GM18870 (cell line): ENCODE measurements around the gene TBC1D25.

Source experiments
- ATAC-seq: cut with Tn5 transposase; IDR thresholded peaks from one replicate; pipeline ENCODE4 v1.9.1; 2021; ENCODE audit warnings: moderate library complexity; ENCODE audit not compliant: unreplicated experiment

The TBC1D25 gene

DNA sequence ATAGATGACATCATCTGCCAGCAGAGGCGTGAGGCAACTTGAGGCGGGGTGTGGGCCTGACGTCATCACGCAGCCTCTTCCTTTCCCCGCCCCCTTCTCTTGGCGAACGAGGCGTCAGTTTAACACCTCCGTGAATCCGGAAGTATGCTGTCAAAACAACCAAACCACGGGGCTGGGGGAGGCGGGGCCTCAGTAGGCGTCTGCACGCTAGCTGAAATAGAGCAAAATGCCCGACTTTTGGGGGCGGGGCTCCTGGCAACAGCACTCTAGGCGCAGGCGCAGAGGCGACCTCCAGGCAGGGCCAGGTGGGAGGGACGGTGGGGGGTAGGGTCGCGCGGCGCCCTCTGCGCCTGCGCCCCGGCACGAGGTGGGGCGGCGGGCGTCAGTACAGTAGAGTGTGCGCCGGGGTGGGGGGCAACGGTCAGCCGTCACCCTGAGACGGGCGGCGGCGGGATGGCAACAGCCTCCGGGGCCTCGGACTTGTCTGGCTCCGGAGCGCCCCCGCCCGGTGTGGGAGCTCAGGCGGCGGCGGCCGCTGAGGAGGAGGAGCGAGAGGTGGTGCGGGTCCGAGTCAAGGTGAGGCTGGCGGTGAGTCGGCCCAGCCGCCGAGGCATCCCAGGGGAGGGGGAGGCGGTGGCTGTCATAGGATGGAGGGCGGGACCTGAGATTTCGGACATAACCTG lies at the start of gene TBC1D25:
Gene TBC1D25 (plus strand): TSS at position 370 of the 683 bp plus-strand sequence. CDS start 84 bp downstream, at position 454.
- ATAC-seq: peak; percentile 58

DNA sequence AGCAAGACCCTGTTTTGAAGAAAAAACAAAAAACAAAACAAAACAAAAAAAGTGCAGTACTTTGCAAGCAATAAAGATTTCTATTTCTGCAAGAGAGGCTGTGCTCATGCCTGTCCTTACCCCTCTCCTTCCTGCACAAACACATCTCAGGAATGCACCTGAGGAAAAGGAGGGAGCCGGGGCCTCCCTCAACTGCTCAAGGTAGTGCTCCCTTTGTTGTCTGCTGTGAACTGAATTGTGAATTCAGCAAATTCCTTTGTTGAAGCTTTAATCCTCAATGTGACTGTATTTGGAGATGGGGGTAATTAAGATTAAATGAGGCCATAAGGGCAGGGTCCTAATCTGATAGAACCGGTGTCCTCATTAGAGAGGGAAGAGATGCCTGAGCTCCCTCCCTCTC lies 49.6 kb upstream of the TBC1D25 start:
- ATAC-seq: no peak

GRCh38 chrX:48490661-48491060 lies 48.9 kb upstream of the TBC1D25 start:
- no peak for ATAC-seq

DNA sequence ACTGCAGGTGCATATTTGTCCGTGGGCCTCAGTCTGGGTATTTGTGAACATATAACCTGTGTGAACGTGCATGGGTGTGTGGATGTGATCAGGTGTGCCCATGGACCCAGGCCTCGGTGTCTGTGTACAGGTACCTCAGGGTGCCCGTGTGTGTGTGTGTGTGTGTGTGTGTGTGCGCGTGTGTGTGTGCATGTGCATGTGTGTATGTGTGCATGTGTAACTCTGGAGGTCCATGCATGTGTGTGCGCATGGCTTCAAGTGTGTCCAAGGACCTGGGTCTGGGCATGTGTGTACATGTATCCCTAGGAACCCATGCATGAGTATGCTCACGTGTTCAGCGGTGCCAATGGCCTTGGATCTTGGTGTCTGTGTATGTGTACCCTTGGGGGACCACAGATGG lies 47.7 kb upstream of the TBC1D25 start:
- no peak for ATAC-seq

DNA sequence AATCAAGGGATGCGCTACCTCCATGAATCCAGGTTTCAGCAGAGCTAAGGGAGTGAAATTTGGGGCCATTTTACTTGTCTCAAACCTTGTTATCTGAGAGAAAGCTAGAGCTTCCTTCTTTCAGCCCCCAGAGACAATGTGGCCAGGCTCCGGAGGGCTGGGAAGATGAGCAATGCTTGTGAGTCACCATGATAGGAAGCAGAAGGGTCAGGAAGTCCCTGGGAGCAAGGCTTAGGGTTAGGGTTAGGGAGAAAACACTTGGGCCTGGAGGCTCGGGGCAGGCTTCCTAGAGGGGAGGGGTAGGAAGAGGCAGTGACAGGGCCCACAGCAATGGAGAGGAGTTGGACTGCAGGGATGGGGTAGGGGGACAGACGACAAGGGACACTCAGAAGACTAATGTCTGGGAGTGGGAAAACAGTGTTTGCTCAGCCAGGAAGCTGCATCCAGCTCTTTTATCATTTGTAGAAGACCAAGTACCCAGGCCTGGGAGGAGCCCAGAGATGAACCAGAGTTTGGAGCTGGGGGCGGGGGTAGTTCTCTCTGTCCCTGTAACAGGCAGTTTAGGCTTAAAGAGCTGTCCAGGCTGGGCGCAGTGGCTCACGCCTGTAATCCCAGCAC lies 47.1 kb upstream of the TBC1D25 start:
- ATAC-seq: no peak

DNA sequence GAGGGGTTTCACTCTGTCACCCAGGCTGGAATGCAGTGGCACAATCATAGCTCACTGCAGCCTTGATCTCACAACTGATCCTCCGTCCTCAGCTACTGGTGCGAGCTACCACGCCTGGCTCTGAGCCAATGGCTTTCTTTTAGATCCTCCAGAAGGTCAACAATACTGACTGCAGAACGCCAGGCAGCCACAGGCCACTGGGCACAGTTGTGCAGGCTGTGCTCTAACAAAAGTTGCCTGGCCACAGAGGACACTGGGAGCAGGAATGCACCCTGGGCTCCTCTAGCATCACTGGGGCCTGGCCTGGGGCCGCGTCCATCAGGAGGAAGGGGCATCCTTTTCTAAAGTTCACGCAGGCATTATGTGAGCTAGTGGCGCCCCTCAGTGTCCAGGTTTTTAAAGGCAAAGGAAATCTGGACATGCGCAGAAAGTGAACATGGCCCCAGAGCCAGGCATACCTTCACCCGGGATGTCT lies 45.6 kb upstream of the TBC1D25 start:
- ATAC-seq: no peak

GRCh38 chrX:48496660-48497059 lies 42.9 kb upstream of the TBC1D25 start:
- ATAC-seq: no peak

- ATAC-seq: no peak
These were observed 41.6 kb upstream of the TBC1D25 start for GRCh38 chrX:48497871-48498270.

GRCh38 chrX:48498374-48498809 lies 41.1 kb upstream of the TBC1D25 start:
- ATAC-seq: no peak

DNA sequence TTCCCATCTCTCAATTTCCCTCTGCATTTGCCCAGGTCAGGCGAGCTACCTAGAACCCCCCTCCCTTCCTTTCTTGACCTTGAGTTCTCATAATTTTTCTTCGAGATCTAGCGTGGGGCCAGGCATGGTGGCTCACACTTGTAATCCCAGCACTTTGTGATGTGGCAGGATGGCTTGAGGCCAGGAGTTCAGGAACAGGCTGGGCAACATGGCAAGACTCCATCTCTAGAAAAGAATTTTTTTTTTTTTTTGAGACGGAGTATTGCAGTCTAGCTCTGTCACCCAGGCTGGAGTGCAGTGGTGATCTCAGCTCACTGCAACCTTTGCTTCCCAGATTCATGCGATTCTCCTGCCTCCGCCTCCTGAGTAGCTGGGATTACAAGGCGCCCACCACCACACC lies 35.3 kb upstream of the TBC1D25 start:
- ATAC-seq: no peak

GRCh38 chrX:48505481-48505880 lies 34.0 kb upstream of the TBC1D25 start:
- no peak for ATAC-seq

GRCh38 chrX:48507246-48507645 lies 32.3 kb upstream of the TBC1D25 start:
- no peak for ATAC-seq

DNA sequence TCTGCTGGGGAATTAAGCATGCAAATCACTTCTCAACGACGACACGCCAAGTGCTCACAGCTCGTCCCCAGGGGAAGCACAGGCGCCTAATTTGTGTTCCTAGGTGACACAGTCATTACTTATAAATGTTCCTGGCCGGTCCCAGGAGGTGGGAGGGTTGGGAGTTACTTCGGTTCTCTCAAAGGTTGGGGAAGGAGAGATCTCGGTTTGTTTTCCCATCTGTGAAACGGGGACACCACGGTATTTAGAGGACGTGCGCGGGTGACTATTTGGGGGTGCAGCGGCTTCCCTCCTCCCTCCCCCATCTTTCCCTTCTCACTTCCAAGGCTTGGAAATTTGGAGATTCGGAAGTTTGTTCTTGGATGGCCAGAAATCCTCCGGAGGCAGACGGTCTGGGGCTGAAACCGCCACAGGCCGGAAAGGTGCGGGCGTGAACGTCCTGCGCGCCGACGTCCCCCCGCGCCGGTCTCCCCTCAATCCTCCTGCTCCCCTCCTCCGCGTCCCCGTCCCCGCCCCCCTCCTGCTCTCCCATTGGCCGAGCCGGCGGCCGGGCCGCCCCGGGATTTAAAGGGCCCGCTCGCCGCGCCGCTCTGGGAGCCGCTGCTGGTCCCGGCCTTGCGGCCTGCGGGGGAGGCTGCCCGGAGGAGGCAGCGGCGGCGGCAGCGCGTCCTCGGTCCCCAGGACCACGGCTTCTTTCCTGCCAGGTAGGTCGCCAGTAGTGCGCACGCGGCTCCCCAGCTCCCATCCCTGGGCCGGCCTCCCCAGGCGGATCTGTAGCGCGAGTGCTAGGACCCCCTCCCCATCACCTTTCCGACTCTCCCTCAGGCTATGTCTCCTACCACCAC lies 30.9 kb upstream of the TBC1D25 start, which contains the start of gene PORCN:
Gene PORCN (plus strand): TSS at position 593 of the 845 bp plus-strand sequence. CDS start 829 bp downstream, outside the sequence.
- no peak for ATAC-seq

- no peak for ATAC-seq
These were observed 30.3 kb upstream of the TBC1D25 start for GRCh38 chrX:48509245-48509590.

GRCh38 chrX:48509619-48510018 lies 29.9 kb upstream of the TBC1D25 start:
- no peak for ATAC-seq

DNA sequence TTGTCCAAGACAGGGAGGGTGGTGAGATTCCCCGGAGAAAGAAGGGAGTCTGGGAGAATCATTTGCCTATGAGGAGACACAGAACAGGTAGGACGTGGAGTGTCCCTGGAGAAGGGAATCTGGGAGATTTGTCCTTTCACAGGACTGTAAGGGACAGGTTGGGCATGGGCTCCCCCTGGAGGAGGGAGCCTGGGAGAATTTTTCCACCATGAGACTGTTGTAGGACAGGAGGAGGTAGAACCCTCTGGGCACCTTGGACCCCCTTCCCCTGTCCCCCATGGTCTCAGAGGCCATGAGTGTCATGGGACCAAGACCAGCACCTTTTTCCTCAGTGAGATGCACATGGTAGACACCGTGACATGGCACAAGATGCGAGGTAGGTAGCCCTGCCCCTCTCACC lies 28.0 kb upstream of the TBC1D25 start:
- no peak for ATAC-seq

- ATAC-seq: no peak
These were observed 27.1 kb upstream of the TBC1D25 start for GRCh38 chrX:48512371-48512935.

DNA sequence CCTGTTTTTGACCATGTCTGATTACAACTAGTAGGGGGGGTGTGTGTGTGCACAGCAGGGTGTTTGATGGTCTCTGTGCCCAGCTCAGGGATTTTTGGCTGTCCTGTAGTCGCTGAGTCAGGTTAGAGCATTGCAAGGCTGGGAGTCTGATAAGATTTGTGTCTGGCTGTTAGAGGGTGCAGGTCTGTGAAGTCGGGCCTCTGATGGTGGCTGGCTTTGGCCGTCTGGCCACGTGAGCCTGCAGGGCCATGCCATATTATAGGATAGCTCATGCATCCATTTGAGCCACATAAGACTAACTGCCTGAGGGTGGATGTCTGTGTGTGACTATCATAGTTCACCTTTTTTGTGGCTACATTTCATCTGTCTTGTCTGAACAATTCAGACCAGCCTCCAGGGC lies 25.8 kb upstream of the TBC1D25 start:
- ATAC-seq: no peak

DNA sequence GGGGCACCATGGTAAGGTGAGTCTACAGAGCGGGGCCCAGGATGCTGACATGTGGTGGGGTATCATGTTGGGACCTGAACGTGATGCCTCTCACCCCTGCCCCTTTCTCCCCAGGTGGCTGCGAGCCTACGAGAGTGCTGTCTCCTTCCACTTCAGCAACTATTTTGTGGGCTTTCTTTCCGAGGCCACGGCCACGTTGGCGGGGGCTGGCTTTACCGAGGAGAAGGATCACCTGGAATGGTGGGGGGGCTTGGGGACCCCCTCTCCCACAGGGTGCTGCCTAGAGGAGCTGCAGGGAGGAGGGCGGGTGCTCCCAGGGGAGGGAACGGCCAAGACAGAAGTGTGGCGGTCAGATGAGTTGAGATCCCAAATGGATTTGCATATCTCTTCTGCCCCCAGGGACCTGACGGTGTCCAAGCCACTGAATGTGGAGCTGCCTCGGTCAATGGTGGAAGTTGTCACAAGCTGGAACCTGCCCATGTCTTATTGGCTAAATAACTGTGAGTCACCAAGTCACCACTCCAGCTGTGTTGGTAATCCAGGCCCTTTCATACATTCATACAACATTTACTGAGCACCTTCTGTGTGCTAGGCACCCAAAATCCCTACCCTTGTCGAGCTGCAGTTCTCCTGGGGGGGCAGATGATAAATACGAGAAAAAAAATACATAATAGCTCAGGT lies 25.2 kb upstream of the TBC1D25 start:
- ATAC-seq: no peak

DNA sequence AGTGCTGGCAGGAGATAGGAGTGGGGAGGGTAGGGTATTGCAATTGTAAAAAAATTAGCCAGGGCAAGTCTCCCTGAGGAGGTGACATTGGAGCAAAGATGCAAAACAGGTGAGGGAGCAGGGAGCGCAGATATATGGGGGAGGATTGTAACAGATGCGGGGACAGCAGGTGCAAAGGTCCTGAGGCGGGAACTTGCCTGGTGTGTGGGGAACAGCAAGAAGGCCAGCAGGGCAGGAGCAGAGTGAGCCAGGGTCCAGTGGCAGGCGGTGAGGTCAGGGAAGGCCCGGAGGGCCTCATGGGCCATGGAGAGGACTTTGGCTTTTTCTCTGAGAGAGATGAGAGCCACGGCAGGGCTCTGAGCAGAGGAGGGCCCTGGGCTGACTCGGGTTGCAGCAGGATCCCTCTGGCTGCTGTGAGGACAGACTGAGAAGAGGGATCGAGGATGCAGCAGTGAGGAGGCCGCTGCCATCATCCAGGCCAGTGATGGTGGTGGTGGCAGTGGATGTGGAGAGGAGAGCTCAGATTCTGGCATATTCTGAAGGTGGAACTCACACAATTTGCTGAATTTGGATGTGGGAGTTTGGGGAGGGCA lies 24.6 kb upstream of the TBC1D25 start:
- no peak for ATAC-seq
